Mammary epithelial cell (primary cell): ENCODE measurements around the gene FARP1.

Experiments used
- CTCF ChIP-seq, 2 donors: IDR thresholded peaks in 1 of 2; conservative IDR thresholded peaks in 1 of 2; 2 replicates each; pipeline ENCODE4 v1.5.1; 2011 to 2012; ENCODE audit warnings: inconsistent platforms in 2 of 2, low read length in 2 of 2, mild to moderate bottlenecking in 2 of 2, control low read depth in 1 of 2, low read depth in 1 of 2; ENCODE audit not compliant: insufficient read depth in 1 of 2; ENCODE audit errors: extremely low read depth in 1 of 2
- EZH2 ChIP-seq: IDR thresholded peaks from 2 replicates; pipeline ENCODE4 v1.6.1; 2012; ENCODE audit warnings: low read length, inconsistent platforms, borderline replicate concordance

GRCh38 chr13:98479496-98480003 lies 336.7 kb downstream of the FARP1 start:
- no peak for TF ChIP-seq CTCF (conservative IDR thresholded peaks at IDR 0.05 in 1 of 2, IDR thresholded peaks at IDR 0.05 in 1 of 2; ENCODE audit: extremely low read depth in 1 of 2, insufficient read depth in 1 of 2, low read depth in 1 of 2, low read length in 2 of 2)
- TF ChIP-seq EZH2, result no peak
